DMS53 treated with DMSO at 0.1 percent for 48 hours (cell line): ENCODE measurements around the gene IFT88.
"Not testable (repeated sequence)": the region's sequence is repeated elsewhere in the genome, so short reads cannot be mapped to it uniquely, and the experiment has no call there.

Experiments used
- DNase-seq: peaks from one replicate; lab custom pipeline; 2025; ENCODE audit not compliant: unreplicated experiment; lab: John Stamatoyannopoulos, UW

Gene IFT88

GRCh38 chr13:20616059-20616797 lies 49.3 kb downstream of the IFT88 start:
- DNase-seq = peak; percentile 52

- DNase-seq = no peak
Observed at GRCh38 chr13:20623000-20623399, 56.0 kb downstream of the IFT88 start.

- no peak for DNase-seq
Observed at GRCh38 chr13:20624213-20624612, 57.3 kb downstream of the IFT88 start.

GRCh38 chr13:20633802-20634201 lies 66.8 kb downstream of the IFT88 start:
- DNase-seq = no peak

- no peak for DNase-seq
Observed at GRCh38 chr13:20636079-20636478, 69.1 kb downstream of the IFT88 start.

GRCh38 chr13:20637811-20638210 lies 70.9 kb downstream of the IFT88 start:
- no peak for DNase-seq

- DNase-seq = no peak
Observed at GRCh38 chr13:20647758-20648157, 80.8 kb downstream of the IFT88 start.

- DNase-seq = no peak
Observed at GRCh38 chr13:20652946-20653345, 86.0 kb downstream of the IFT88 start.

GRCh38 chr13:20654156-20654555 lies 87.2 kb downstream of the IFT88 start:
- DNase-seq = no peak

- DNase-seq = no peak
Observed at GRCh38 chr13:20658451-20659040, 91.6 kb downstream of the IFT88 start.

- no peak for DNase-seq
Observed at GRCh38 chr13:20664351-20664750, 97.4 kb downstream of the IFT88 start.

GRCh38 chr13:20666948-20667347 lies 100.0 kb downstream of the IFT88 start:
- no peak for DNase-seq

- no peak for DNase-seq
Observed at GRCh38 chr13:20667857-20668437, 101.0 kb downstream of the IFT88 start.

- no peak for DNase-seq
Observed at GRCh38 chr13:20669162-20669561, 102.2 kb downstream of the IFT88 start.

- DNase-seq = no peak
Observed at GRCh38 chr13:20671789-20672188, 104.8 kb downstream of the IFT88 start.

- DNase-seq = no peak
Observed at GRCh38 chr13:20672772-20673171, 105.8 kb downstream of the IFT88 start.

GRCh38 chr13:20673715-20674114 lies 106.8 kb downstream of the IFT88 start:
- DNase-seq = no peak

- DNase-seq = no peak
Observed at GRCh38 chr13:20676213-20676612, 109.3 kb downstream of the IFT88 start.

- not testable (repeated sequence) for DNase-seq
Observed at GRCh38 chr13:20678606-20679005, 111.6 kb downstream of the IFT88 start.

GRCh38 chr13:20679879-20680278 lies 112.9 kb downstream of the IFT88 start:
- no peak for DNase-seq

- no peak for DNase-seq
Observed at GRCh38 chr13:20680416-20681080, 113.6 kb downstream of the IFT88 start.

GRCh38 chr13:20681481-20681880 lies 114.5 kb downstream of the IFT88 start:
- not testable (repeated sequence) for DNase-seq
